COLO668 (cell line): ENCODE measurements around the gene YRDC.

Source experiments
- DNase-seq: peaks from one replicate; lab custom pipeline; 2025; ENCODE audit not compliant: unreplicated experiment; lab: John Stamatoyannopoulos, UW

The YRDC gene

DNA sequence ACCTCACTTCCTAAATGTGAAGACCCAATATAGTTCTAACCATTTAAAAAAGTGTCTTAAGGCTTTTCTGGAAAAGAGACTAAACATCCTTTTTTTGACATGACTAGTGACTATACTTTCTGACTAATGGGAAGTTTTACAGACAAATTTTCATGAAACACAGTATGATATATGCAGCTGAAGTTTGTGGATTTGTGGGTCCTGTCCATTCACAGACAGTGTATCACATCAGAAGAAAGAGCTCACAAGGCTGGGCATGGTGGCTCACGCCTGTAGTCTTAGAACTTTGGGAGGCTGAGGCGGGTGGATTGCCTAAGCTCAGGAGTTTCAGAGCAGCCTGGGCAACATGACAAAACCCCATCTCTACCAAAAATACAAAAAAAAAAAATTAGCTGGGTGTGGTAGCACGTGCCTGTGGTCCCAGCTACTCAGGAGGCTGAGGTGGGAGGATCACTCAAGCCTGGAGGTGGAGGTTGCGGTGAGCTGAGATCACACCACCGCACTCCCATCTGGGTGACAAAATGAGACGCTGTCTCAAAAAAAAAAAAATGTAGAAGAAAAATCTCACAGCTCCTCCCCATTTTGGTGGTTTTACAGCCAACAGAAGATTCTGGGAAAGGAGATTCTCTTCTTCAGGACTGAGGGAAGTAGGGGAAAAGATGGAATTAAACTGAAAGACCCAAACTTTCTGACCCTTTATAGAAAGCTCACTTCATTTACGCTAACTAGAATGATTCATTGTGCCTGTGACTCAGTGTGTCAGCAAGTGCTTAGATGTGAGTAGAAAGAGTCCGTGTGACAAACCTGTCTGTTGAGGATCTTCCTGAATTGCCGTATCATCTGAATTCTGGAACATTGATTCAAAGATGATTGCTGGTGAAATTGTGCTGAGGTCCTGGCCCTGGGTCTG lies 15.2 kb upstream of the YRDC start:
- no peak for DNase-seq

DNA sequence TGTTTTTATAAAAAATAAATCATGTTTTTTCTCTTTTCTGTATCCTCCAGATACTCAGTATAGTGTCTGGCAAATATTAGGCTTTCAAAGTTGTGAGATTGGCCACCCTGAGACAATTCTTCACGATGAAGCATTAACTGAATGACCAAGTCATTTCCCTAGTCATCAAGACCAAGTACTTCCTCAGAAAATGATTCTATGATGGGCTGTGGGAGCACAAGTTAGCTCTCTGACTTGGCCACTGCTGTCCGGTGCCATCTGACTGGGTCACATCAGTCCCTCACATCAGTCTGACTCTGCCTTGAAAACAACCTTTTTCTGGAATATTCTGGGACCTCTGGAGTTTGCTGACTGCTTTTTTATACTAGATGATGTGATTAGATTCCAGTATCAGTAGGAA lies 13.5 kb upstream of the YRDC start:
- DNase-seq: no peak

DNA sequence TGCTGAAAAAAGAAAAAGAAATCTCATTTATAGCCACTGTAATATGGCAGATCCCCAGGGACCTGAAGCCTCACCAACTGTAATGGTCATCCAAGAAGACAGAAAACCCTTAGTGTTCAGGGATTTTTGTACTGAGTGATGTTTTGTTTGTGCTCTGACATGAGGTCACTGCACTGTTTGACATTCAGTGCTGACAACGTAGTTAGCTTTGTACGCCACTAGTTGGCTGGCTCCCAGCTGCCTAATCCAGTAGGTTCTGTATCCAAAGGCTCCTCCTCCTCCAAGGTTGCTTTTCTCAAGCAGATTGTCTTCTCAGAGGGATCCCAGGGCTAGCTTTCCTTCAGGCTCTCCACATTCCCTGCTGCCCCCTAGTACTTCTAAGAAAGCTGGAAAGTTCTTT lies 9.5 kb upstream of the YRDC start:
- no peak for DNase-seq

DNA sequence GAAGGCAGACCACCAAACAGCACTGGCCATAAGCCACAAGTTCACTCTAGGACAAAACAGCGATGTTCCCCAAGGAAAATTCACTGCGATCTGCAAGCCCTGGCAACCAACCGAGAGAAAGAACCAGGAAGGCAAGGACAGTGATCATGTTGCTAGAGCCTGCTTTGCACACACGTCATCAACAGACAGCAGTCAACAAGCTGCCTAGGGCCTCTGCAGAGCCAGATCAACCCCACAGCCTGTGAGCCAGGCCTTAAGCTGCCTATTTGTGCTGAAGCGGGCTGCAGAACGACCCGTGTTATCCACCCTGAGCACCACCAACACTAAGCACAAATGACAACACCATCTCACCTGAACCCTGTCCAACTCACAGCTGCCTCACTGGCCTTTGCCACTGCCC lies 6.2 kb upstream of the YRDC start:
- DNase-seq: no peak

DNA sequence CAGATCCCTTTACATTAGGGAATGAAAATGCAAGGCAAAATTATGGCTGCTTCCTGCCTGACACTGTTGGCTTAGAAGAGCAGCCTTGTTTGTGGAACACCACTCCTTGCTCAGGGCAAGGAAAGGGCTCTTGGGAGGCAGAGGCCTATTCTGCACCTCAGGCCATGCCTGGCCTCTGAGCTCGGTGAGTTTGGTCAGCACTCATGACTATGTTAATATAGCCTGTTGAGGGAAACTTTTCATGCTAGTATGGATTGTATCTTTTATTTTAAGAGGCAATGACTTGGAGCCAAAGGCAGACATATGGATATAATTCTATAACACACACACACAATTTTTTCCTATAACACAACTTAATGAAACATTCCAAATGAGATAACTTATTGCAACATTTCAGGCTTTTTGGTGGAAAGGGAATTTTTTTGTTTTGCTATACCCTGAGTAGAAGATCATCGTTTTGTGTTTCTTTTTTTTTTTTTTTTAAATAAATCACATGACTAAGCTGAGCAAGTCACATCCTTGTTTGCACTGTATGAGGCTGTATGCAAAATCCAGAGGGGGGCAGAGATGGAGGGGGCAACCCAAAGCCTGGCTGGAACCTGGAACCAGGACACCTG lies 5.6 kb upstream of the YRDC start:
- no peak for DNase-seq

DNA sequence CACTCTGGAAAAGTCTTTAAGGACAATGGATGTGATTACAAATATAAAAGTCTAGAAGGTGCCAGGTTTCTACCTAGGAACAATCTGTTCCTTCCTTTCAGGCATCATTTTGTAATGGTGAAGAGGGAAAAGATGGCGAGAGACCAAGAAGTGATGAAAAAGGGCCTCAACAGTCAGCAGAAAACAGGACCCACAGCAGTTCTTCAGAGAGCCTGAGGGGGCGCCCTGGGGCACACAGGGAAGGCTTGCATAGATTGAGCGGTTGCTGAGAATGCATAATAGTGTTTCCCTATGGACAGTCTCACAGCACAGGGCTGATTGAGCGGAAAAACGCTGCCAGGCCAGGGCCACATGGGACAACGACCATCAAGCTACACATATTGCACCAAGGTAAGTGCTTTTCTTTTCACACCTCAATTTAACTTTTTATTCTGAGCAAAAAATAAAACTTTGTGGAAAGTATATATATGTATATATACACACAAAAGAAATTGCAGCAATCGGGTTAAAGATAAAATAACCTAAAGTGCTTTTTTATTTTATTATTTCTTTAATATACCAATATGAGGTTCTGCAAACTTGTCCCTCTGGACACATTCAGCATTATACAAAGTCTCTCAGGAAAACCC lies 3.1 kb upstream of the YRDC start:
- peak; percentile 87 for DNase-seq

DNA sequence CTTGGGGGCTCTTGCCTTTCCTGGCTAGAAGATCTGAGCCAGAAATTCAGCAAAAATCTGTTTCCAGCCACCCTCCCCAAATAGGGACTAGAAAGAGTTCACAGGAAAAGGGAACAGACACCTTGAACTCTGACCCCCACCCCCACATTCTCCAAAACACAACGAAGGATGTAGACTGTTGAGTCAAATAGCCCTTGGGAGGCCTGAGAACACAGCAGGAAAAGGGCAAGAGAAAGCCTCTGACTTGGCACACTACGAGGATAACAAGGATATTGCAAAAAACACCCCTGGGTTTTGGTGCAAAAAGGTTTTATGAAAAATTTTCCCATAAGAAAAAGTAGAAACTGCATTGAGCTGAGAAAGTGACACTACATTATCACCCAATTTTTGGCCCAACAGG lies 1.9 kb upstream of the YRDC start:
- no peak for DNase-seq

DNA sequence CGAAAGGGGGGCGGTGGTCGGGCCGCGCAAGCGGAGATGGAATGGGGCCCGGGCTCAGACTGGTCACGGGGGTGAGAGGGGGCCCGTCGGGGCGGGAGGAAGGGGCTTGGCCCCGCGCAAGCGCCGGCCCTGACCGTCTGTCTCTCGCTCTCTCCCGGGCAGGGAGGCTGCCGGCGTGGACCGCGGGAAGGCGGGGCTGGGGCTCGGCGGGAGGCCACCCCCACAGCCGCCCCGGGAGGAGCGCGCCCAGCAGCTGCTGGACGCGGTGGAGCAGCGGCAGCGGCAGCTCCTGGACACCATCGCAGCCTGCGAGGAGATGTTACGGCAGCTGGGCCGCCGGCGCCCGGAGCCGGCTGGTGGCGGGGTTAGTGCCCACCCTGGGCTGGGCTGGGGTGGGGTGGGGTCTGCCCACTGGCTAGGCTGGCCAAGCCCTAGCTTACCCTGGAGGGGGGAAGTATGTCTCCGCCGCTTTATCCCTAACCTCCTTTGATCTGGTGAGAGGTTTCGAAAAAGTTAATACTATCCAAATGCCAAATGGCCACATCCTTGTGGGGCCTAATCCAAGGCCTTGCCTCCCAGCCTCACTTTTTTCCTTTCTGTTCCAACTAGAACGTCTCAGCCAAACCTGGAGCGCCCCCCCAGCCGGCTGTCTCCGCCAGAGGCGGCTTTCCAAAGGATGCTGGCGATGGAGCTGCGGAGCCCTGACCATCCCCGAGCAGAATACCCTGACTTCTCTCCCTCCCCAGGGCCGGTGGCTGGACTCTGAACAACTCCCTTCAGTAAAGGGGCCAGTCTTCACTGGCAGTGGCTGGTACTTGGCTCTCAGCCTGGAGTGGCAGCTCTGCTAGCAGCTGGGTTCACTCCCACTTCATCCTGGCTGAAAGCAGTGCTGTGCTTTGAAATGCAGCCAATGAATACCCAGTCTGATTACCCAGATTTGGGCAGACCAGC lies 636 bp upstream of the YRDC start:
- DNase-seq: peak; percentile 93

DNA sequence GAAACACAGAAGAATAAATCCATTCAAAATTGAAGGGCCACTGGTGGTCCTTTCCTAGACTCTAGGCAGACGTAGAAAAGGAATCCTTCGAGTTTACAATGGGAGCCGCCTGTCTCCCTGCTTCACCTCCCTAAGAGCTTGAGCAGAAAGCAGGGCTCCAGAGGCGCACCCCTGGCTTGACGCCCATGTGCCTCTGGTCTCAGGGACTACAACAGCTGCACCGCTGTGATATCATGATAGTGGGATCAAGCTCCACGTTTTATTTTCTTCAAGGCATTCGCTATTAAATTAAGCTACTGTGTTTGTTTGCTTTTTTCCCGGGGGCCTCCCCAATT lies 821 bp downstream of the YRDC start:
- peak; percentile 50 for DNase-seq

DNA sequence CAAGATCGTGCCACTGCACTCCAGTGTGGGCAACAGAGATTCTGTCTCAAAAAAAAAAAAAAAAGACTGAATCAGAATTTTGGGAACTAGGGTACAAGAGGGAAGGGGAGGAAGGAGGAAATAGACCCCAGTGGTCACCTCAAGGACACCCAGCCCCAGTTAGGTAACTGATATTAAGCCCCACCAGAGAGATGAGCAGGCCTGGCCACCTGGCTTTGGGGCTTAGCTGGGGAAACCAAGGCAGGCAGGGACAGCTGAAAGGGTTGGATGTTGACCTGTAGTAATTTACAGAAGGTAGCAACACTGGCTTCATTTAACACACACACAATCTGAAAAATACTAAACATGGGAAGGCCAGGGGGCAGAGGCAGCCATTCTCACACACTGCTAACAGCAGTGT lies 5.6 kb downstream of the YRDC start:
- DNase-seq: no peak

DNA sequence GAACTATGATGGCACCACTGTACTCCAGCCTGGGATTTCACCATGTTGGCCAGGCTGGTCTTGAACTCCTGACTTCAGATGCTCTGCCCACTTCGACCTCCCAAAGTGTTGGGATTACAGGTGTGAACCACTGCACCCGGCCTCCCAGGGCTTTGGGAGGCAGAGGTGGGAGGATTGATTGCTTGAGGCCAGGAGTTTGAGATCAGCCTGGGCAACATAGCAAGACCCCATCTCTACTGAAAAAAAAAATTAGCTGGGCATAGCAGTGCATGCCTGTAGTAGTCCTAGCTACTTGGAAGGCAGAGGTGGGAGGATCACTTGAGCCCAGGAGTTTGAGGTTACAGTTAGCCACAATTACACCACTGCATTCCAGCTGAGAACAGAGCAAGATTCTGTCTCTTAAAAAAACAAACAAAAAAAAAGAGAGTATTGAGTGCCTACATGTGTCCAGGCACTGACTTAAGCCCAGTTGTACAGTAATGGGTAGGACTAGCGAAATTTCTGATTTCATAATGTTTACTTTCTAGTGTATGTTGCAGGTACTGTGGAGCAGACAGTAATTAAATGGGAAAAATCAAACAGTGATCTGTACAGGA lies 10.2 kb downstream of the YRDC start:
- no peak for DNase-seq

DNA sequence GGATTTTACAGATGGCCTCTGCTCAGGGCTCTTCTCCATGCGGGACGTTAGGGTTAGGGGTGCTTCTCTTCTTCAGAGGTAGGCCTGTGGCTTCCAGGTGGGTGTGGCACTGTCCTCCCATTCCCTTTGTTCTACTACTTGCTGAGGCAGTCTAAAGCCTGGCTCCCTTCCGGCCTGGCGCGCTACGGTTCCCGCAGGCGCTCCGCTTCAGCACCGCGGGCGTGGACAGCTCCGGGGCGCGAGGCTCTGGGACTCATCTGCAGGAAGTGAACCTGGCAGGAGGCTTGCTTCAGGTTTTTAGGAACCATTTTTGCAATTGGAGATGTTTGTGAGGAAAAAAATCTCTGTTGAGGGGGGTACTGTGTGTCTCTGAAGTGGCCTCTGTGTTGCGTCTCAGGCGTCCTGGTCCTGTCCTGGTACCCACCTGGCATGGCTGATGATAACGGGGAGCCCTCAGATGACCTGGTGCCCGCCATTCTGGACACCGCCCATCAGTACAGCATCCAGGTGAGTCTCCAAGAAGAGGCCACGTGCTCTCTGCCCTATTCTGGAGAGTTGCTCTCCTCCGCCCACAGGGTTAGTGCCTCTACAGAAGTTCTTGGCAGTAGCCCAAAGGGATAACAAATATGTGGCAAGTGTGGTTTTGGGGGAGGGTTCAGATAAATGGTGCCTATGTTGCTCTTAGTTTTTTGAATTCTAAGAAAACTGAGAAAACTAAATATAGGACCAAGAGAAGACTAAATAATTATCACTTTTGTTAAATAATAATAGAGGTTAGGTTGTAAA lies 12.5 kb downstream of the YRDC start:
- DNase-seq: peak; percentile 81

DNA sequence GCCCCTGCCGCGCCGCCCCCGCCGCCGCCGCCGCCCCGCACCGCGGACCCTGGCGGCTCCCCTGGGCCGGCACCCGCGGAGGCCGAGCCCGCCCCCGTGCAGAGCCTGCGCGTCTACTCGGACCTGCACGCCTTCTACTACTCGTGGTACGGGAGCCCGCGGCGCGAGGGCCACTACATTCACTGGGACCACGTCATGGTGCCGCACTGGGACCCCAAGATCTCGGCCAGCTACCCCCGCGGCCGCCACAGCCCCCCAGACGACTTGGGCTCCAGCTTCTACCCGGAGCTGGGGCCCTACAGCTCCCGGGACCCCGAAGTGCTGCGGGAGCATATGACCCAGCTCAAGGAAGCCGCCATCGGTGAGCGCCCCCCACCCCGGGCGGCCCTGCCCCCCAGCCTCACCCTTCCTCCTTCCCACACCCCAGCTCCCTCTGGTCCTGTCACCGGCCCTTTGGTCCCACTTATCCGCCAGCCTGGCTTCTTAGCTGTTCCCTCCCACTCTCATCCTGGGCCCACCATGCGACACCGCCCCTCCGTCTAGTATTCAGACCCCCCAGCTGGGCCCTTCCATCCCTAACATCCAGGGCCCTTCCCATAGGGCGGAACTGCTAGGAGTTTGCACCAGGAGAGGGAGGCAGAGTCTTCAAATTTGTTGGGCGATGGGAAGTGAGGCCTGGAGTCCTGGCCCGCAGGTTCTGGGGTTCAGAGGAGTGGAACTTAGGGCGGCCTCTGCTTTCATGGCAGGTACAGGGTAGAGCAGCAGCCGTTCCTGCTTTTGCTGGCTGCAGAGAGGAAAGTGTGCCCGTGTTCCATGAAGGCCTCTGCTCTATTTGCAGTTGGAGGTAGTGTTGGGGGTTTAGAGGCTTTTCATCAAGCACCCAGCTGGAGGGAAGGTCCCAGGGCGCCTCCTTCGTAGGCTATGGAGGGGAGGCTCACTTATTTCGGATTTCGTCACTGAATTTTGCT lies 13.4 kb downstream of the YRDC start:
- peak; percentile 72 for DNase-seq

DNA sequence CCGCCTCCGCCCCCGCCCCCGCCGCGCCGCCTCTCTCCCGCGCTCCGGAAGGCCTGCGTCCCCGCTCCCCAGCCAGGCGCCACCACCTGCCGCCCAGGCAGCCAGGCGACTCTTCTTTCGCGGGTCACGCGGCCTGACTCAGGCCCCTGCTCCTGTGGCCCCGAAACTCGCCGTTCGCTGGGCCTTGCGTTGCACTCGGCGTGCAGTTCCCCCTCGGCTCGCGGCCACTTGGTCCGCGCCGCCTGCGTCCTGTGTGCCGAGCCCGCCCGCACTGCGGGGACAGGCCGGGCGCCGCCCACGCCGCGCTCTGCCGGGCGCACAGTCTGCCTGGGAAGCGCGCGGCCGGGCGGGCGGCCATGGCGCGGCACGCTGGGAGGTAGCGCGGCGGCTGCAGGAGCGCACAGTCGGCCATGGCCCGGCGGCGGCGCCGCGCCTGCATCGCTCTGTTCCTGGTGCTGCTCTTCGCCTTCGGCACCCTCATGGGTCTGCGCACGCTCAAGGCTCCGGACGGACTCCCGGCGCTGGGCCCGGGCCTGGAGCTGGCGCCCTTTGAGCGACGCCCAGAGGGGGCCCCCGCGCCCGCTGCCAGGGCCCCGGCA lies 14.1 kb downstream of the YRDC start, which contains the start of gene MANEAL:
Gene MANEAL, plus strand, starts transcription at position 75 of the 599 bp plus-strand sequence. Its CDS starts 336 bp downstream, at position 411.
- DNase-seq: peak; percentile 94

DNA sequence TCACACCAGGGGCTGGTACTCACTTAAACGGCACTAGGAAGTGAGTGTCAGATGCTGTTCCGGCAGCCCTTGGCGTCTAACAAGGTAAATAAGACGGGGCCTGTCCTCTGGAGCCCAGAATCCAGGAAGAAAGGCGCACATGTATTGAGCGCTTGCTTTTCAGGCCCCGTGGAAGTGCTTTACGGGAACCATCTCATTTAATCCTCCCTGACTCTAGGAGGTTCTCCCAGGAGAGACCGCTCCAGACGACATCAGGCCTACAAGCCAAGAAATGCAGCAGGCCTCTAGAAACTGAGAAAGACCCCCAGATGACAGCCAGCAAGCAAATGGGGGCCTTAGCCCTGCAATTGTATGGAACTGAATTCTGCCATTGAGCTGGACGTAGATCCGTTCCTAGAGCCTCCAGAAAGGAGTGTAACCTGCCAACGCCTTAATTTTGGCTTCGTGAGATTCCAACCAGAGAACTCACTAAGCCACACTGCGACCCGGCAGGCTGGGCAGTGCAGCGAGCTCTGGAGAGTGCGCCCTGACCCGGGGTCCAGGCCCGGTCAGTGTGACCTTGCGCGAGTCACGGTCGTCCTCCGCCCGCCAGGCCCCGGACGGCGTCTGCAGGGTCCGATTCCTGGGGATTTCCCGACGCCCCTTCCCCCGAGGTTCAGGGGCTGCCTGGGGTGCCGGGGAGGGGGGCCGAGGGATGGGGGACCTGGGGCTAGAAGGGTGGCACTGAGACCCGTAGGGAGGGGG lies 14.9 kb downstream of the YRDC start:
- no peak for DNase-seq

DNA sequence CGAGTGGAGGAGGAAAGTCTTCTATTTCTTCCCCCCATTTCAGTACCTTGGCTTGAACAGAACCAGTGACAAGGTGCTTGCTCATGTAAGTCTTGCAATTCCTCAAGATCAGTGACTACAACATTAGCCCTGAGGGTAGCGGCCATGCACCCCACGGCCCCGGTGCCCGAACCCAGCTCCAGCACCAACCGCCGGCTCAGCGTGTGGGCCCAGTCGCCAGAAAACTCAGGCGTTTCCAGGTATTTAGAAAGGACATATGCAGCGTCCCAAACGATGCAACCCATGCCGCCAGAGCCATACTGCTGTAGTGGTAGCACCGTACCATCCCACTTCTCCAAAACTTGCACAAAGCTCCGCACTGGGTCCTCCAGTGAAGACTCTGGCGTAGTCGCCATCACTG lies 25.5 kb downstream of the YRDC start:
- DNase-seq: no peak

DNA sequence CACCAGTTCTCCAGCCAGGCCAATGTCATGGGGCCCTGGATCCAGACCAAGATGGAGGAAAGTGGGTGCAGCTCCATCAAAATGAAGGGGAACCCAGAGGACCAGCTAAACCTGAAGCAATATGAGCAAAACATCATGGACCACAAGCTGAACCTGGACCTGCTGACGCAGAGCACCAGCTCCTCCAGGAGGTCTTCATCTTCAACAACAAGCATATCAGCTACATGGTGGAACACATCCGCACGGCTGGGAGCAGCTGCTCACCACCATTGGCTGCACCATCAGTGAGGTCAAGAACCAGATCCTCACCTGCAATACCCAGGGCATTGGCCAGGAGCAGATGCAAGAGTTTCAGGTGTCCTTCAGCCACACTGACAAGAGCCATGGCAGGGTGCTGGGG lies 29.4 kb downstream of the YRDC start:
- no peak for DNase-seq
